SU-DHL-6 (cell line): ENCODE results near the gene CLIC6.
"Not testable (repeated sequence)": the region's sequence is repeated elsewhere in the genome, so short reads cannot be mapped to it uniquely, and the experiment has no call there.

Experiments
- H2AFZ ChIP-seq: fragments of 200-600 bp; sonication (generic); 2 replicates; pipeline ENCODE4 v1.6.1; 2014; ENCODE audit warnings: low read depth, mild to moderate bottlenecking, moderate library complexity, mixed read lengths, antibody characterized with exemption, low read length; ENCODE audit not compliant: severe bottlenecking
- H3F3A ChIP-seq: fragments of 200-600 bp; shearing (Covaris generic); 2 replicates; pipeline ENCODE4 v1.6.0; 2016; ENCODE audit warnings: antibody characterized with exemption, mild to moderate bottlenecking; ENCODE audit not compliant: insufficient read depth
- H3K27ac ChIP-seq: fragments of 200-600 bp; sonication (generic); 2 replicates; pipeline ENCODE4 v1.5.1; 2016; ENCODE audit warnings: low read depth, mild to moderate bottlenecking, low read length, moderate library complexity, mixed read lengths
- H3K27me3 ChIP-seq: fragments of 200-600 bp; sonication (generic), shearing (Covaris generic); 2 replicates; pipeline ENCODE4 v1.6.0; 2014; ENCODE audit warnings: mild to moderate bottlenecking, low read length
- H3K36me3 ChIP-seq: fragments of 200-600 bp; sonication (generic); 2 replicates; pipeline ENCODE4 v1.6.1; 2014; ENCODE audit warnings: mild to moderate bottlenecking, low read length, mixed read lengths
- H3K4me2 ChIP-seq: fragments of 300-600, 200-600 bp; shearing (Covaris generic), sonication (generic); 2 replicates; pipeline ENCODE4 v1.6.0; 2014; ENCODE audit warnings: low read length, low read depth, mild to moderate bottlenecking; ENCODE audit not compliant: poor library complexity, severe bottlenecking
- H3K4me3 ChIP-seq: fragments of 200-600 bp; sonication (generic); 2 replicates; pipeline ENCODE4 v1.5.1; 2014; ENCODE audit warnings: antibody characterized with exemption, low read length, mild to moderate bottlenecking, mixed read lengths; ENCODE audit not compliant: insufficient read depth, poor library complexity, severe bottlenecking
- H3K79me2 ChIP-seq: fragments of 200-600 bp; sonication (generic); 2 replicates; pipeline ENCODE4 v1.6.1; 2014; ENCODE audit warnings: mild to moderate bottlenecking, low read length, moderate library complexity; ENCODE audit not compliant: insufficient read depth
- H3K9ac ChIP-seq: fragments of 200-600 bp; sonication (generic); 2 replicates; pipeline ENCODE4 v1.7.0; 2014; ENCODE audit warnings: mild to moderate bottlenecking, low read length
- H3K9me2 ChIP-seq: fragments of 200-600 bp; sonication (generic); replicated peaks from 2 replicates; pipeline ENCODE4 v1.6.1; 2014; ENCODE audit warnings: low read length; ENCODE audit not compliant: insufficient read depth
- H3K9me3 ChIP-seq: fragments of 200-600 bp; sonication (generic); 2 replicates; pipeline ENCODE4 v1.6.1; 2014; ENCODE audit warnings: low read length, mixed read lengths; ENCODE audit not compliant: insufficient read depth
- H4K20me1 ChIP-seq: fragments of 200-600 bp; sonication (generic); 2 replicates; pipeline ENCODE4 v1.6.1; 2014; ENCODE audit warnings: low read depth, mild to moderate bottlenecking, antibody characterized with exemption, low read length, moderate library complexity, mixed read lengths
- CTCF ChIP-seq: fragments of 200-600 bp; sonication (generic); IDR thresholded peaks from one replicate; pipeline ENCODE4 v1.5.1; 2017; ENCODE audit warnings: antibody characterized with exemption, mild to moderate bottlenecking, low read length, moderate library complexity; ENCODE audit not compliant: insufficient read depth, poor library complexity, severe bottlenecking
- EZH2phosphoT487 ChIP-seq: fragments of 200-600 bp; sonication (generic), shearing (Covaris generic); conservative IDR thresholded peaks from 2 replicates; pipeline ENCODE4 v1.6.1; 2018; ENCODE audit warnings: mild to moderate bottlenecking, antibody characterized with exemption, low read length, moderate library complexity, mixed read lengths

The CLIC6 gene

GRCh38 chr21:34713621-34714020 lies 44.8 kb downstream of the CLIC6 start:
- Histone ChIP-seq H3K27ac (no peak overlapping the region), H3K36me3 (no peaks in the 10 kb centered on the region), H3F3A (no peaks in the 10 kb centered on the region), H3K27me3 (no peaks in the 10 kb centered on the region), H3K4me2 (no peak overlapping the region), H3K9me3 (no peaks in the 10 kb centered on the region), H3K4me3 (no peak overlapping the region), H3K9ac (no peak overlapping the region), H3K9me2 (no peaks in the 10 kb centered on the region), H2AFZ (no peak overlapping the region), H3K79me2 (no peaks in the 10 kb centered on the region), H4K20me1 (no peaks in the 10 kb centered on the region)
- TF ChIP-seq EZH2phosphoT487: no peak

DNA sequence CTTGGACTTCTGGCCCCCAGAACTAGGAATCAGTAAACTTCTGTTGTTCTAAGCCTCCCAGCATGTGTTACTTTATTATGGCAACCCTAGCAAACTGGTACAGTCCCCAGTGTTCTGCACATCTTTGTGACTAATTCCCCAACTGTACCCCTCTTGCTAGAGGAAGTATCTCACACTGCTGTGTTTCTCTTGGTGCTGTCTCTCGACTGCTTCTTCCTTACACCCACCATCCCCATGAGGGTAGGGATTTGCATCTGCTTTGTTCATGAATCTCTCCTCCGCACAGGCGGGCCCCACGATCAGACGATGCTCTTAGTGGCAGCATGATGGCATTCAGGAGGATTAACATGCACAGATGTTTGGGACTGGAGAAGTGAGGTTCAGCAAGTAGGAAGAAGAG lies 46.7 kb downstream of the CLIC6 start:
- Histone ChIP-seq H3F3A (no peaks in the 10 kb centered on the region), H2AFZ (no peak overlapping the region), H4K20me1 (no peaks in the 10 kb centered on the region), H3K27ac (no peak overlapping the region), H3K4me2 (no peak overlapping the region), H3K9ac (no peak overlapping the region), H3K79me2 (no peaks in the 10 kb centered on the region), H3K4me3 (no peak overlapping the region), H3K27me3 (no peaks in the 10 kb centered on the region), H3K9me2 (no peaks in the 10 kb centered on the region), H3K36me3 (no peaks in the 10 kb centered on the region), H3K9me3 (no peaks in the 10 kb centered on the region)
- TF ChIP-seq CTCF (no peak), EZH2phosphoT487 (no peak)

DNA sequence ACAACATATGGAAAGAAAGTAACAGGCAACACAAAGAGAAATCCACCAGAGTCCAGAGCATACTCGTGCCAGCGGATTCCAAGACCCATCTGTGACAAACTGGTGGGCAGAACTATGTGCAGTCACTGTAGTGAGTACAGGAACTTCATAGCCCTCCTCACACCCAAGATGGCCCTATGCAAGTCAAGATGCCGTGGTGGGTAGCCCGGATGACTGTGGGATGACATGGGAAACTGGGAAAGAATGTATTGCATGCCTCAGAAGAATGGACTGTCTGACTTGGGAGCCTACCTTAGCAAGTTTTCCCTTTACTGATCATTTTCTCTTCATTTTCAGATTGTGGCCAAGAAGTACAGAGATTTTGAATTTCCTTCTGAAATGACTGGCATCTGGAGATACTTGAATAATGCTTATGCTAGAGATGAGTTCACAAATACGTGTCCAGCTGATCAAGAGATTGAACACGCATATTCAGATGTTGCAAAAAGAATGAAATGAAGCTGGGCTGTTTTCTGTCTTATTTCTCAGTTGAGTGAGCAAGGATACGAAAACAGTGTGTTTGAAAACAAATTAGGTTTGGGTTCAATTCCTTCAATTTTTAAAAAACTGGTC lies 47.3 kb downstream of the CLIC6 start:
- Histone ChIP-seq H3K36me3 (no peaks in the 10 kb centered on the region), H2AFZ (no peak overlapping the region), H3K9me2 (no peaks in the 10 kb centered on the region), H4K20me1 (no peaks in the 10 kb centered on the region), H3K27me3 (no peaks in the 10 kb centered on the region), H3K4me2 (no peak overlapping the region), H3F3A (no peaks in the 10 kb centered on the region), H3K4me3 (no peak overlapping the region), H3K79me2 (no peaks in the 10 kb centered on the region), H3K9me3 (no peaks in the 10 kb centered on the region), H3K27ac (no peak overlapping the region), H3K9ac (no peak overlapping the region)
- TF ChIP-seq CTCF: no peak
- no peak for TF ChIP-seq EZH2phosphoT487

GRCh38 chr21:34718529-34718928 lies 49.7 kb downstream of the CLIC6 start:
- H3K36me3 ChIP-seq, H4K20me1 ChIP-seq, H3K4me2 ChIP-seq, H3K9ac ChIP-seq, H3F3A ChIP-seq, H3K27ac ChIP-seq, H3K4me3 ChIP-seq, H2AFZ ChIP-seq, H3K9me2 ChIP-seq, H3K27me3 ChIP-seq, H3K9me3 ChIP-seq, H3K79me2 ChIP-seq: not testable (repeated sequence)
